Natural killer cell (primary cell): ENCODE measurements around the gene GMFB. TPM values are rescaled to one million over a fixed set of nuclear protein-coding genes. Genes with fewer than 3 reads are reported as not detected.
"Not testable (repeated sequence)": the region's sequence is repeated elsewhere in the genome, so short reads cannot be mapped to it uniquely, and the experiment has no call there.

Experiments used
- ATAC-seq, 3 donors: fragments of 150-1000 bp in 2 of 3; fragments of 200-7000 bp in 1 of 3; cut with Tn5 transposase; 1 replicate in 1 of 3; 2 replicates in 2 of 3; pipeline ENCODE4 v1.10.0; 2021; ENCODE audit warnings: mild to moderate bottlenecking in 2 of 3, moderate library complexity in 2 of 3
- DNase-seq, 2 donors: peaks; one replicate each; pipeline versions ENCODE4 v3.0.0 to v3.0.0-alpha.2; 2013 to 2021; ENCODE audit warnings: mixed read lengths in 1 of 2
- H3K27ac ChIP-seq: one replicate; pipeline ENCODE4 v1.5.1; 2013; ENCODE audit warnings: mild to moderate bottlenecking, low read length
- H3K27me3 ChIP-seq: one replicate; pipeline ENCODE4 v1.6.1; 2013; ENCODE audit warnings: low read length; ENCODE audit not compliant: control insufficient read depth, insufficient read depth
- H3K36me3 ChIP-seq: one replicate; pipeline ENCODE4 v1.6.1; 2013; ENCODE audit warnings: low read length; ENCODE audit not compliant: control insufficient read depth, insufficient read depth
- H3K4me1 ChIP-seq: one replicate; pipeline ENCODE4 v1.6.1; 2013; ENCODE audit warnings: low read length; ENCODE audit not compliant: control insufficient read depth, insufficient read depth
- H3K4me3 ChIP-seq: one replicate; pipeline ENCODE4 v1.5.1; 2013; ENCODE audit warnings: low read length
- H3K9me3 ChIP-seq: one replicate; pipeline ENCODE4 v1.6.1; 2013; ENCODE audit warnings: low read length; ENCODE audit not compliant: control insufficient read depth, insufficient read depth
- H3K27ac Mint-ChIP-seq, 2 donors: one replicate each; pipeline ENCODE4 v1.8.0; 2022; ENCODE audit warnings: mild to moderate bottlenecking in 2 of 2, mixed read lengths in 2 of 2, moderate library complexity in 1 of 2
- H3K27me3 Mint-ChIP-seq, 2 donors: one replicate each; pipeline ENCODE4 v1.8.0; 2022; ENCODE audit warnings: low read depth in 2 of 2, mixed read lengths in 2 of 2
- H3K36me3 Mint-ChIP-seq: one replicate; pipeline ENCODE4 v1.8.0; 2022; ENCODE audit warnings: mixed read lengths
- H3K4me1 Mint-ChIP-seq, 2 donors: one replicate each; pipeline ENCODE4 v1.8.0; 2022; ENCODE audit warnings: mixed read lengths in 2 of 2
- H3K4me3 Mint-ChIP-seq: one replicate; pipeline ENCODE4 v1.8.0; 2022; ENCODE audit warnings: mild to moderate bottlenecking, moderate library complexity, mixed read lengths
- H3K9me3 Mint-ChIP-seq, 2 donors: one replicate each; pipeline ENCODE4 v1.8.0; 2022; ENCODE audit warnings: mixed read lengths in 2 of 2
- CTCF ChIP-seq: fragments of 200-600 bp; IDR thresholded peaks from one replicate; pipeline ENCODE4 v1.8.0; 2022; ENCODE audit warnings: antibody characterized with exemption
- WGBS: methylation state at CpG from one replicate; pipeline ENCODE4 v1.1.7; 2013; ENCODE audit warnings: missing lambda C conversion rate; ENCODE audit not compliant: insufficient coverage; 5-methylcytosine and 5-hydroxymethylcytosine counted together
- intact Hi-C: fragments of 100-400 bp; cut with micrococcal nuclease; formaldehyde crosslinking; loops from one replicate; pipeline ENCODE4 v1.14.2; 2022
- total RNA-seq, 4 donors: library from RNA; stranded (reverse); fragments of 120-200 nt in 1 of 4; gene quantifications; one replicate each; pipeline versions ENCODE4 v1.2.3 to v1.2.4, GENCODE V29; 2013 to 2022

The GMFB gene
- total RNA-seq, 3 donors from 2014 or later (not counting 1 experiment from before 2014, with no cell fraction given) = 46.4 to 55.1 (median 52.8) TPM

GRCh38 chr14:54457609-54457996 lies 31.2 kb downstream of the GMFB start:
- Histone ChIP-seq H3K9me3 (peaks cover 6% of the 10 kb centered on the region), H3K27me3 (no peaks in the 10 kb centered on the region), H3K4me1 (no peaks in the 10 kb centered on the region), H3K36me3 (no peaks in the 10 kb centered on the region), H3K27ac (no peak overlapping the region), H3K4me3 (no peak overlapping the region)
- DNase-seq (no peak), ATAC-seq (no peak)
- 96% methylated on average over 3 of the region's 3 CpGs for WGBS
- Mint-ChIP-seq H3K9me3 (no peaks in the 10 kb centered on the region), H3K4me3 (no peak overlapping the region), H3K4me1 (no peaks in the 10 kb centered on the region), H3K36me3 (no peaks in the 10 kb centered on the region), H3K27ac (no peak overlapping the region), H3K27me3 (peaks cover 0 to 5% of the 10 kb centered on the region in 2 donors)
- intact Hi-C loops = no loop called here
- no peak for TF ChIP-seq CTCF

- not testable (repeated sequence) for H3K4me1 Mint-ChIP-seq, ATAC-seq
These were observed 31.8 kb downstream of the GMFB start for GRCh38 chr14:54456820-54457608.

GRCh38 chr14:54455363-54455762 lies 33.4 kb downstream of the GMFB start:
- Histone ChIP-seq H3K27ac (no peak overlapping the region), H3K36me3 (no peaks in the 10 kb centered on the region), H3K4me3 (no peak overlapping the region), H3K9me3 (peaks cover 6% of the 10 kb centered on the region), H3K4me1 (peaks cover 3% of the 10 kb centered on the region), H3K27me3 (no peaks in the 10 kb centered on the region)
- TF ChIP-seq CTCF = no peak
- intact Hi-C loops = no loop called here
- no peaks in the 10 kb centered on the region for H3K4me1 Mint-ChIP-seq
- H3K27ac Mint-ChIP-seq = no peak overlapping the region
- 86% methylated on average over 1 of the region's 1 CpG for WGBS
- no peak overlapping the region for H3K4me3 Mint-ChIP-seq
- H3K9me3 Mint-ChIP-seq = no peaks in the 10 kb centered on the region
- DNase-seq (no peak), ATAC-seq (no peak)
- peaks cover 0 to 5% of the 10 kb centered on the region in 2 donors for H3K27me3 Mint-ChIP-seq
- H3K36me3 Mint-ChIP-seq = no peaks in the 10 kb centered on the region

More at GRCh38 chr14:54456820-54457608, 31.8 kb downstream of the GMFB start:
- WGBS = 100% methylated on average over 1 of the region's 1 CpG
- intact Hi-C loops, DNase-seq, H3K4me1 ChIP-seq, H3K27me3 ChIP-seq, H3K4me3 ChIP-seq, H3K9me3 ChIP-seq, H3K9me3 Mint-ChIP-seq, H3K4me3 Mint-ChIP-seq, H3K27ac Mint-ChIP-seq, H3K36me3 Mint-ChIP-seq, H3K27ac ChIP-seq, H3K27me3 Mint-ChIP-seq, H3K36me3 ChIP-seq: not testable (repeated sequence)

- DNase-seq, H3K27me3 Mint-ChIP-seq, H3K27ac Mint-ChIP-seq, H3K4me3 Mint-ChIP-seq, H3K36me3 Mint-ChIP-seq, H3K36me3 ChIP-seq, H3K9me3 ChIP-seq, ATAC-seq, H3K27ac ChIP-seq, H3K4me1 Mint-ChIP-seq, intact Hi-C loops, H3K4me1 ChIP-seq, H3K4me3 ChIP-seq, H3K9me3 Mint-ChIP-seq, H3K27me3 ChIP-seq: not testable (repeated sequence)
- 98% methylated on average over 5 of the region's 5 CpGs for WGBS
These were observed 34.8 kb downstream of the GMFB start for GRCh38 chr14:54453990-54454389.
